GM12878 (cell line): ENCODE measurements around the gene P4HA2. TPM values are rescaled to one million over a fixed set of nuclear protein-coding genes. Genes with fewer than 3 reads are reported as not detected.
A peak's percentile ranks its signal among the peaks of the same experiment; 100 is the strongest.

Source experiments
- BCL11A ChIP-seq: IDR thresholded peaks from 2 replicates; pipeline ENCODE4 v1.6.1; 2011; ENCODE audit warnings: low read depth, low read length
- BCLAF1 ChIP-seq: fragments of 450-650 bp; IDR thresholded peaks from 2 replicates; pipeline ENCODE4 v1.6.1; 2017; ENCODE audit warnings: antibody characterized with exemption, mild to moderate bottlenecking, moderate library complexity
- CBX5 ChIP-seq: sonication (generic); IDR thresholded peaks from 2 replicates; pipeline ENCODE4 v1.6.1; 2016; ENCODE audit warnings: low read depth, moderate library complexity, mild to moderate bottlenecking, inconsistent platforms
- IRF4 ChIP-seq: IDR thresholded peaks from 2 replicates; pipeline ENCODE4 v1.6.1; 2011; ENCODE audit warnings: low read depth, low read length
- NFIC ChIP-seq: IDR thresholded peaks from 2 replicates; pipeline ENCODE4 v1.6.1; 2012; ENCODE audit warnings: low read depth, mild to moderate bottlenecking, inconsistent platforms, low read length, moderate library complexity
- SMC3 ChIP-seq: IDR thresholded peaks from 2 replicates; pipeline ENCODE4 v1.6.1; 2011; ENCODE audit warnings: low read length, improper control_type of control experiment, borderline replicate concordance
- TCF3 ChIP-seq: IDR thresholded peaks from 2 replicates; pipeline ENCODE4 v1.6.1; 2012; ENCODE audit warnings: low read depth, mild to moderate bottlenecking, low read length, borderline replicate concordance; ENCODE audit not compliant: insufficient read depth
- polyA plus RNA-seq, 11 experiments: library from polyadenylated mRNA; depleted of rRNA in 4 of 11; unstranded in 6 of 11; stranded (reverse) in 5 of 11; fragments of >200 nt; fragmentation: Nextera tagmentation in 4 of 11; fragmentation: Illumina TruSeq in 1 of 11; extraction: Ambion mirVana in 4 of 11; extraction: Trizol in 1 of 11; gene quantifications; 1 replicate in 1 of 11; 2 replicates in 10 of 11; pipeline versions ENCODE4 v1.2.1 to v1.2.3, GENCODE V29; 2011 to 2016; ENCODE audit warnings: inconsistent platforms in 2 of 11, missing spikeins in 2 of 11, low read depth in 1 of 11
- total RNA-seq, 4 experiments: library from RNA; depleted of rRNA in 3 of 4; stranded (reverse); fragments of >200 nt in 3 of 4; fragmentation: Illumina TruSeq in 1 of 4; extraction: Trizol in 1 of 4; gene quantifications; 2 replicates each; pipeline versions ENCODE4 v1.2.1 to v1.2.3, GENCODE V29; 2013 to 2021
- TF ChIP-seq, protein P1 (sequence below): IDR thresholded peaks from 2 replicates; pipeline ENCODE4 v1.6.1; 2011; ENCODE audit warnings: low read depth, mild to moderate bottlenecking, low read length, moderate library complexity, borderline replicate concordance; ENCODE audit errors: extremely low read depth
- TF ChIP-seq, protein P2 (sequence below): fragments of 450-650 bp; IDR thresholded peaks from 2 replicates; pipeline ENCODE4 v1.6.1; 2016; ENCODE audit warnings: mild to moderate bottlenecking

P4HA2 gene
- total and polyA plus RNA-seq, 10 of the 15 experiments (the other 5 are each of a cell fraction or from before 2014, with no cell fraction given) = 4.7 to 10.9 (median 7.5) TPM

GRCh38 chr5:132222649-132223038, 5.0 kb downstream of the P4HA2 start (continued):
- TF ChIP-seq, protein P1, sequence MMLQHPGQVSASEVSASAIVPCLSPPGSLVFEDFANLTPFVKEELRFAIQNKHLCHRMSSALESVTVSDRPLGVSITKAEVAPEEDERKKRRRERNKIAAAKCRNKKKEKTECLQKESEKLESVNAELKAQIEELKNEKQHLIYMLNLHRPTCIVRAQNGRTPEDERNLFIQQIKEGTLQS = no peak
- TF ChIP-seq TCF3 (no peak), NFIC (peak; percentile 67; the same call in 1 of the 2 replicates), SMC3 (no peak), CBX5 (0 out of 2 replicates have a peak, but pooled peaks have one; percentile 30), BCLAF1 (no peak), BCL11A (0 out of 2 replicates have a peak, but pooled peaks have one; percentile 50), IRF4 (0 out of 2 replicates have a peak, but pooled peaks have one; percentile 29)
- TF ChIP-seq, protein P2, sequence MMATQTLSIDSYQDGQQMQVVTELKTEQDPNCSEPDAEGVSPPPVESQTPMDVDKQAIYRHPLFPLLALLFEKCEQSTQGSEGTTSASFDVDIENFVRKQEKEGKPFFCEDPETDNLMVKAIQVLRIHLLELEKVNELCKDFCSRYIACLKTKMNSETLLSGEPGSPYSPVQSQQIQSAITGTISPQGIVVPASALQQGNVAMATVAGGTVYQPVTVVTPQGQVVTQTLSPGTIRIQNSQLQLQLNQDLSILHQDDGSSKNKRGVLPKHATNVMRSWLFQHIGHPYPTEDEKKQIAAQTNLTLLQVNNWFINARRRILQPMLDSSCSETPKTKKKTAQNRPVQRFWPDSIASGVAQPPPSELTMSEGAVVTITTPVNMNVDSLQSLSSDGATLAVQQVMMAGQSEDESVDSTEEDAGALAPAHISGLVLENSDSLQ = no peak
